GM12801 (cell line): Measurements from ENCODE around the gene ZNRF3.

Experiments used
- CTCF ChIP-seq: IDR thresholded peaks from one replicate; pipeline ENCODE4 v1.5.1; 2011; ENCODE audit warnings: control low read depth; ENCODE audit not compliant: insufficient read length; ENCODE audit errors: extremely low read depth

Gene ZNRF3

GRCh38 chr22:28938286-28938833 lies 55.0 kb downstream of the ZNRF3 start:
- no peak for TF ChIP-seq CTCF

DNA sequence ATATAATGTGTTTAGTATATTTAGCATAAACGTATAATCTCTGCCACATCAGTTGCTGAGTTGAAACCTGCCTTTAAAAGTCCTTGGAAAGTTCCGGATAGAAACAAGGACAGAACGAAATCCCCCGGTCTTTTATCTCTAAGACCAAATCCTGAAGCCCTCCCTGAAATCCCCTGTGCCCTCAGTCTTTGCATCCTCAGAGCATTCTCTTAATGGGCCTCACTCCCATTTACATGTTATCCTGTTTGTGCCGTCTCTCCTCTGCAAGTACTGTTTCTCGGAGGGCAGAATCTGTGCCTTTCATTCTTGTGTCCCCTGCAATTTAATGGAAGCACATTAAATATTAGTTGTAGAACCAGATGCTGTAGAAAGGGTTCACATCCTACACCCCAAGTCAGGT lies 56.0 kb downstream of the ZNRF3 start:
- TF ChIP-seq CTCF = no peak

DNA sequence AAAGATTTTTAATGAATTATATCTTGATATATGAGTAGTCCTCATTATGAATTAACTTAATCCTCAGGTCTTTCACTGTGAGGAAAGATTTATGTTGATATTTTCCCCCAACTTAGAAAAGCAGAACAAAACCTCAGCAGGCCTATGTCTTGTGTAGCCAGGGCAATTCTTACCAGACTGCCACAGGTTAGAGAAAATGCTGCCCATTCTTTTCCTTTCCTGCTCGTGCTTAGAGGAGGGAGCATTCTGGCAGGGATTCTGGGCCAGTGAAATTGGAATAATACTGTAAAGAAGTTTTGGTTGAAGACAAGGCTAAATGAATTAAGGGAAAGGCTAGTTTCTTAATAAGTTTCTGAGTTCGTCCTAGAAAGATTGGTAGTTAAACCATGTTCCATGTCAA lies 56.6 kb downstream of the ZNRF3 start:
- no peak for TF ChIP-seq CTCF

DNA sequence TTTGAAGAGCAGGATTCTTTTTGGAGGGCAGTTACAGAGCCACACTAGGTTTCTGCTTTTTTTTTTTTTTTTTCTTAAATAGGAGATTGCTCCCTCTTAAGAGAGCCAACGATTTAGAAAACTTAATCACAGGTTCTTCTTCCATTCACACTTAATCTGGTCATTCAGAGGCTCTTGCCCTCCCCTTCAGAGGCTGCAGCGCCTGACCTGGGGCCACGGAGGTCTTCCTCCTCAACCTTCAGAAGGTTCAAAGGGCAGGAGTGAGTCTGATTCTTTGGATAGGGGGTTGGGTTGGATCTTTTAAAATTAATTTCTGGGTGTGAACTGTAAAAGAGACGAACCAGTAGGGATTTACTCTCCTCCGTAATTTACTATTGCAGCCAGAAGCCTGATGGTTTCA lies 57.1 kb downstream of the ZNRF3 start:
- TF ChIP-seq CTCF = no peak

- TF ChIP-seq CTCF = no peak
These were observed 59.0 kb downstream of the ZNRF3 start for GRCh38 chr22:28942333-28942732.

- no peak for TF ChIP-seq CTCF
These were observed 59.6 kb downstream of the ZNRF3 start for GRCh38 chr22:28942801-28943500.

GRCh38 chr22:28943501-28943879 lies 60.1 kb downstream of the ZNRF3 start:
- TF ChIP-seq CTCF = no peak
